Stimulated activated CD4-positive, alpha-beta T cell treated with anti-CD3 and anti-CD28 coated beads, Interleukin-4, amount 100 ng/mL, for 4 hours (primary cell): ENCODE results near the gene ELFN2.
"Not testable (repeated sequence)": the region's sequence is repeated elsewhere in the genome, so short reads cannot be mapped to it uniquely, and the experiment has no call there.

ENCODE experiments used
- DNase-seq, 2 experiments: peaks; one replicate each; pipeline ENCODE4 v3.0.0-alpha.2; 2020

ELFN2 gene

GRCh38 chr22:37427135-37427710, at the start of gene ELFN2:
Gene ELFN2, minus strand, starts transcription at chr22:37427479. Its CDS starts 51,945 bp downstream, at chr22:37375534.
- peak; percentile 9 to 14 for DNase-seq

GRCh38 chr22:37476389-37477329, 49.4 kb upstream of the ELFN2 start:
- DNase-seq, result no peak

- no peak for DNase-seq
Measured at GRCh38 chr22:37474447-37475090, 47.3 kb upstream of the ELFN2 start.

GRCh38 chr22:37473437-37473946, 46.2 kb upstream of the ELFN2 start:
- no peak for DNase-seq

- DNase-seq, result peak; percentile 23 to 30
Measured at GRCh38 chr22:37472418-37473006, 45.2 kb upstream of the ELFN2 start.

- DNase-seq, result no peak
Measured at GRCh38 chr22:37471727-37472417, 44.6 kb upstream of the ELFN2 start.

- no peak for DNase-seq
Measured at GRCh38 chr22:37470087-37470445, 42.8 kb upstream of the ELFN2 start.

GRCh38 chr22:37469416-37470086, 42.3 kb upstream of the ELFN2 start:
- DNase-seq, result no peak

- DNase-seq, result not testable (repeated sequence)
Measured at GRCh38 chr22:37468201-37468695, 41.0 kb upstream of the ELFN2 start.

- DNase-seq, result no peak
Measured at GRCh38 chr22:37467391-37467955, 40.2 kb upstream of the ELFN2 start.

- DNase-seq, result no peak
Measured at GRCh38 chr22:37464181-37464580, 36.9 kb upstream of the ELFN2 start.

- no peak for DNase-seq
Measured at GRCh38 chr22:37462983-37463382, 35.7 kb upstream of the ELFN2 start.

- no peak for DNase-seq
Measured at GRCh38 chr22:37462436-37462835, 35.2 kb upstream of the ELFN2 start.

GRCh38 chr22:37461961-37462360, 34.7 kb upstream of the ELFN2 start:
- no peak for DNase-seq

GRCh38 chr22:37460684-37461083, 33.4 kb upstream of the ELFN2 start:
- DNase-seq, result no peak

- DNase-seq, result no peak
Measured at GRCh38 chr22:37459206-37459605, 31.9 kb upstream of the ELFN2 start.

GRCh38 chr22:37457093-37457893, 30.0 kb upstream of the ELFN2 start:
- DNase-seq, result peak; percentile 74 to 82

- DNase-seq, result no peak
Measured at GRCh38 chr22:37456346-37456745, 29.1 kb upstream of the ELFN2 start.

- no peak for DNase-seq
Measured at GRCh38 chr22:37455896-37456295, 28.6 kb upstream of the ELFN2 start.
